Upper lobe of left lung (tissue), 4 donors: ENCODE measurements around the gene IL6ST.

Source experiments
- EP300 ChIP-seq, 4 donors: sonication (generic); formaldehyde crosslinking; IDR thresholded peaks; one replicate each; pipeline ENCODE4 v1.5.1; 2017; ENCODE audit warnings: antibody characterized with exemption in 4 of 4, control low read depth in 2 of 4
- TF ChIP-seq, protein P1 (sequence below), 6 experiments: fragments of 450-650 bp in 4 of 6; fragments of 200-600 bp in 2 of 6; sonication (generic) in 2 of 6; IDR thresholded peaks; one replicate each; pipeline ENCODE4 v1.5.1; 2016 to 2019; ENCODE audit warnings: antibody characterized with exemption in 6 of 6

DNA sequence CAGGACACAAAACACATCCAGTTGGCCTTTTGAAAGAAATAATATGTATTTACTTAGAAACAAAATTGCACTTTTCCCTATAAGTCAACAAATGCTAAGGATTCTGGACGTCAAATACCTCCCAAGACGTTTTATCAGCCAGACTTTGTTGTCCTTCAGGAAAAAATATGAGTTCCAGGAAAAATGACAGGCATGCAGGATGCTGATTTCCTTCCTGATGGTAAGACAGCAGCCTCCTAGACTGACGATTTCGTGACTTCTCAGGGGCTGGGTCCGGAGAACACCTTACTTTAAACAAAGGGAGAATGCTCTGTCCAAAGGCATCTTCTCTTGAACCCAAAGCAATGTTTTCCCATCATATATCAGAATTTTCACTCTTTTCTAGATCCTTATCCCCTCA lies 69.1 kb downstream of the IL6ST start:
- TF ChIP-seq EP300 (IDR thresholded peaks at IDR 0.05), result no peak
- TF ChIP-seq, protein P1, sequence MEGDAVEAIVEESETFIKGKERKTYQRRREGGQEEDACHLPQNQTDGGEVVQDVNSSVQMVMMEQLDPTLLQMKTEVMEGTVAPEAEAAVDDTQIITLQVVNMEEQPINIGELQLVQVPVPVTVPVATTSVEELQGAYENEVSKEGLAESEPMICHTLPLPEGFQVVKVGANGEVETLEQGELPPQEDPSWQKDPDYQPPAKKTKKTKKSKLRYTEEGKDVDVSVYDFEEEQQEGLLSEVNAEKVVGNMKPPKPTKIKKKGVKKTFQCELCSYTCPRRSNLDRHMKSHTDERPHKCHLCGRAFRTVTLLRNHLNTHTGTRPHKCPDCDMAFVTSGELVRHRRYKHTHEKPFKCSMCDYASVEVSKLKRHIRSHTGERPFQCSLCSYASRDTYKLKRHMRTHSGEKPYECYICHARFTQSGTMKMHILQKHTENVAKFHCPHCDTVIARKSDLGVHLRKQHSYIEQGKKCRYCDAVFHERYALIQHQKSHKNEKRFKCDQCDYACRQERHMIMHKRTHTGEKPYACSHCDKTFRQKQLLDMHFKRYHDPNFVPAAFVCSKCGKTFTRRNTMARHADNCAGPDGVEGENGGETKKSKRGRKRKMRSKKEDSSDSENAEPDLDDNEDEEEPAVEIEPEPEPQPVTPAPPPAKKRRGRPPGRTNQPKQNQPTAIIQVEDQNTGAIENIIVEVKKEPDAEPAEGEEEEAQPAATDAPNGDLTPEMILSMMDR (IDR thresholded peaks at IDR 0.05), result no peak
